NCI-H226 (cell line): ENCODE data around the gene MRPS6.

Experiments used
- DNase-seq: peaks from one replicate; pipeline ENCODE4 v3.0.0-alpha.2; 2015

Gene MRPS6

GRCh38 chr21:34073032-34073748 is at the start of gene MRPS6, which contains the start of gene SLC5A3:
MRPS6 (plus strand) TSS chr21:34073578; CDS start chr21:34073701, 123 bp downstream.
SLC5A3 (plus strand) TSS chr21:34073578; CDS start chr21:34095199, 21,621 bp downstream.
- peak; percentile 70 for DNase-seq

GRCh38 chr21:34023691-34024373 is 49.5 kb upstream of the MRPS6 start:
- no peak for DNase-seq

- no peak for DNase-seq
Observed at GRCh38 chr21:34024374-34024693, 49.0 kb upstream of the MRPS6 start.

- DNase-seq: peak; percentile 94
Observed at GRCh38 chr21:34027721-34028461, 45.5 kb upstream of the MRPS6 start.

- DNase-seq: peak; percentile 83
Observed at GRCh38 chr21:34029743-34030528, 43.4 kb upstream of the MRPS6 start.

GRCh38 chr21:34031835-34032370 is 41.5 kb upstream of the MRPS6 start:
- DNase-seq: no peak

- no peak for DNase-seq
Observed at GRCh38 chr21:34034369-34035014, 38.9 kb upstream of the MRPS6 start.

GRCh38 chr21:34035619-34036354 is 37.6 kb upstream of the MRPS6 start:
- peak; percentile 7 for DNase-seq

- DNase-seq: peak; percentile 27
Observed at GRCh38 chr21:34037009-34037795, 36.2 kb upstream of the MRPS6 start.

GRCh38 chr21:34039678-34040382 is 33.5 kb upstream of the MRPS6 start:
- no peak for DNase-seq

- DNase-seq: no peak
Observed at GRCh38 chr21:34042735-34043134, 30.6 kb upstream of the MRPS6 start.

GRCh38 chr21:34043333-34043732 is 30.0 kb upstream of the MRPS6 start:
- no peak for DNase-seq

- DNase-seq: no peak
Observed at GRCh38 chr21:34046917-34047316, 26.5 kb upstream of the MRPS6 start.

- DNase-seq: no peak
Observed at GRCh38 chr21:34047835-34048234, 25.5 kb upstream of the MRPS6 start.

- no peak for DNase-seq
Observed at GRCh38 chr21:34052171-34052570, 21.2 kb upstream of the MRPS6 start.

GRCh38 chr21:34054259-34054658 is 19.1 kb upstream of the MRPS6 start:
- no peak for DNase-seq

GRCh38 chr21:34055615-34056014 is 17.8 kb upstream of the MRPS6 start:
- DNase-seq: no peak

GRCh38 chr21:34061983-34062382 is 11.4 kb upstream of the MRPS6 start:
- DNase-seq: no peak

GRCh38 chr21:34065027-34065426 is 8.4 kb upstream of the MRPS6 start:
- DNase-seq: no peak

GRCh38 chr21:34071683-34072082 is 1.7 kb upstream of the MRPS6 start:
- no peak for DNase-seq
